AG08395 (cell line): ENCODE results near the gene ZNF438.
"Not testable (repeated sequence)": the region's sequence is repeated elsewhere in the genome, so short reads cannot be mapped to it uniquely, and the experiment has no call there.

Source experiments
- DNase-seq: peaks from one replicate; pipeline ENCODE4 v3.0.0; 2012; ENCODE audit warnings: mixed read lengths, low spot score

ZNF438 gene, protein sequence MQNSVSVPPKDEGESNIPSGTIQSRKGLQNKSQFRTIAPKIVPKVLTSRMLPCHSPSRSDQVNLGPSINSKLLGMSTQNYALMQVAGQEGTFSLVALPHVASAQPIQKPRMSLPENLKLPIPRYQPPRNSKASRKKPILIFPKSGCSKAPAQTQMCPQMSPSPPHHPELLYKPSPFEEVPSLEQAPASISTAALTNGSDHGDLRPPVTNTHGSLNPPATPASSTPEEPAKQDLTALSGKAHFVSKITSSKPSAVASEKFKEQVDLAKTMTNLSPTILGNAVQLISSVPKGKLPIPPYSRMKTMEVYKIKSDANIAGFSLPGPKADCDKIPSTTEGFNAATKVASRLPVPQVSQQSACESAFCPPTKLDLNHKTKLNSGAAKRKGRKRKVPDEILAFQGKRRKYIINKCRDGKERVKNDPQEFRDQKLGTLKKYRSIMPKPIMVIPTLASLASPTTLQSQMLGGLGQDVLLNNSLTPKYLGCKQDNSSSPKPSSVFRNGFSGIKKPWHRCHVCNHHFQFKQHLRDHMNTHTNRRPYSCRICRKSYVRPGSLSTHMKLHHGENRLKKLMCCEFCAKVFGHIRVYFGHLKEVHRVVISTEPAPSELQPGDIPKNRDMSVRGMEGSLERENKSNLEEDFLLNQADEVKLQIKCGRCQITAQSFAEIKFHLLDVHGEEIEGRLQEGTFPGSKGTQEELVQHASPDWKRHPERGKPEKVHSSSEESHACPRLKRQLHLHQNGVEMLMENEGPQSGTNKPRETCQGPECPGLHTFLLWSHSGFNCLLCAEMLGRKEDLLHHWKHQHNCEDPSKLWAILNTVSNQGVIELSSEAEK

DNA sequence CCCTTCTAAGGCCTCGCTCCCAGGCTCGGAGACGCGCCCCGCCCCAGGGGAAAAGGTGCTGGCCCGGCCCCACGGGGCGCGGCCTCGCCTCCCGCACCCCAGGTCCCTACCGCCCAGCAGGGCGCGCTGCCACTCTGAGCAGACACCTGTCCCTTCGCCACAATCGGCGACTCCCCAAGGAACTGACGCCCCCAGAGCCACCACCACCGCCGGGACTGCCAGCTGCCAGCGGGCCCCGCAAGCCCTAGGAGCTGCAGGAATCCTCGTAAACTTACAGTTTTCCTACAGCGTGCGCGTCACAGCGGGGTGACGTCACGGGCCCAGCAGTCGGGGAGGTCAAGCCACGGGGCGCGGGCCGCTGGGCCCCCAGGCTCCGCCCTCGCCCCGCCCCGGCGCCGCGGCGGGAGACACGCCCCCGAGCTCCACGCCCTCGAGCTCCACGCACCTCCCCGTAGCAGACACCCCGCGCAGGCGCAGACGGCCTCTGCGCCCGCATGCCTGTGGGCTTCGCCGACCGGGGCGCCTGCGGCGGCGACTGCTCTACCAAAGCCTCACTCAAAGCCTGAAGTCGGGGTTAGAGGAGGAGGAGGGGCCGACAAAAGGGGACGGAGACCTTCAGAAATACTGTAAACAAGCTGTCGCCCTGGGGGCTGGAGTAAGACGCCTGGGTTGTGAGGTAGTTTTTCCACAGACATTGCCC lies at the start of gene ZNF438:
Gene ZNF438 (minus strand): TSS at position 308 of the 700 bp plus-strand sequence. CDS start 154,831 bp downstream, outside the sequence.
- DNase-seq, result peak; percentile 98

DNA sequence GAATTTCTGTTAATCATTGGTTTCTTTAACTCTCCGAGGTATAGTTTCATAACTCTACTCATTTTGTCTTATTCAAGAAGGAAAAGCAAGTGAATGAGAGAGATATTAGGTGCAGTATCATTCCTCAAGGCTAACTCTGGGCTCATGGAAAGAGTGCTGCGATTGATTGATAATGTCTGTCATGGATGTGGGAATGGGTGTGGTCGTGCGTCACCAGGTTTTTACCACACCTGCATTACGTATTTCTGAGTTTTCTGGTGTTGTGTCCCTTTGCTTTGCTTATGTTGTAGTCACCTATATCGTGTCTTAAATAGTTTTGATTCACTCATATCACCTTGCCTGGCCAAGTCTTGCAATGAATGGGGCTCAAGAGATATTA lies 44.9 kb upstream of the ZNF438 start:
- no peak for DNase-seq

DNA sequence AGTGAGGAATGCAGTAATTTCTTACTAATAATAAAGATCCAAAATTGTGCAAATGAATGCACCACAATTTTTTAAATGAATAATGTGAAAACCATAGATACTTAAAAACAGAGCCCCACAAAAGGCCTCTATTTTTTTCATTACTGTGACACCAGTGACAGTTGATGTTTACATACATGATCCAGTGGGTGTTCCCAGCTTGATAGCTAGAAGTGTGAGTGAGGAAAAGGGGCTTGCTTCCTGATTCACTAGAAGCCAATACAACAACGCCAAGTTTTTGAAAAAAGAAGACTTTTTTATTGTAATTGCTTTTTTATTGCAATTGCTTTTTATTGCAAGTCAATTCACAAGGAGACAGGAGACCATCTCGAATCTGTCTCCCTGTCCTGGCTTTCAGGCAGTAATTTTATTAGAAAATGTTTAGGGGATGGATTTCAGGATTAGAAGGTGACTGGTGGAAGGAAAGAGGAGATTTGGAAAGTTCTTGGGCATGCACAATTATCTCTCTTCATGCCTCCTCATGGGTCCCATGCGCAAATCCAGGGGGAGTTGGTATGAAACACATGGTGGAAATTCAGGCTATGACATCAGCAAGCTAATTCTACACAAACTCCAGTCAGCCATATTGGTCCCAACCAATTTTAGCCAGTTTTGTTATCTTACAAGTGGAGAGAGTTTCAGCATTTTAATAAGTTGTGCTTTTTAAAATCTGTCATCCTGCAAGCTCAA lies 44.4 kb upstream of the ZNF438 start:
- DNase-seq, result no peak

DNA sequence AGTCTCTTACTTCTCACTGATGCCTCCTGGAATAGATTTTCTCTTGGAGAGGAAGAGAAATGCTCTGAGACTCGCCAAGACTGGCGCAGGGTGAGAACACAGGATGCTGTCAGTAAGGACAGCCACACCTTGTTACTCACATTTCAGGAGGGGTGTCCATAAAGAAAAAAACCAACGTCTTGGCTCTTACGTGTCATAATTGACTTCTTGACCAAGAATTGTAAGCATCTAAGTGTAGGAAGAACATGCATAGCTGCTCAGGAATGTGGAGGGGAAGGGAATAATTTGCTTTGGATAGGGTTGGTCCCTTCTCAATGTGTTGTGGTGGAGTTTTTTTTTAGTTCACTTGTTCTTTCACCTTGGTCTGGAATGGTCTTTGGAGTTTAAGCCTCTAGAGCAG lies 43.8 kb upstream of the ZNF438 start:
- peak; percentile 76 for DNase-seq

DNA sequence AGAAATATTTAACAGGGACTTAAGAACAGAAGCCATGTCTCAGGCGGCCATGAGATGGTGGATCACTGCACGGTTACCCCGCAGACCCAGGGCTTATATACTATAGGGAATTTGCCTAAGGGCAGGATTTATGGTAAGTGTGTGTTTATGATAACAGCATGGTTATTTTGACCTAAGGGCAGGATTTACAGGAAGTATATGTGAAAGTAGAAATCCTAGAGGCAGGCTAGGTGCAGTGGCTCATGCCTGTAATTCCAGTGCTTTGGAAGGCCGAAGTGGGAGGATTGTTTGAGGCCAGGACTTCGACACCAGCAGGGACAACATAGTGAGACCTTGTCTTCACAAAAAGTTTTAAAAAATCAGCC lies 43.0 kb upstream of the ZNF438 start:
- no peak for DNase-seq

DNA sequence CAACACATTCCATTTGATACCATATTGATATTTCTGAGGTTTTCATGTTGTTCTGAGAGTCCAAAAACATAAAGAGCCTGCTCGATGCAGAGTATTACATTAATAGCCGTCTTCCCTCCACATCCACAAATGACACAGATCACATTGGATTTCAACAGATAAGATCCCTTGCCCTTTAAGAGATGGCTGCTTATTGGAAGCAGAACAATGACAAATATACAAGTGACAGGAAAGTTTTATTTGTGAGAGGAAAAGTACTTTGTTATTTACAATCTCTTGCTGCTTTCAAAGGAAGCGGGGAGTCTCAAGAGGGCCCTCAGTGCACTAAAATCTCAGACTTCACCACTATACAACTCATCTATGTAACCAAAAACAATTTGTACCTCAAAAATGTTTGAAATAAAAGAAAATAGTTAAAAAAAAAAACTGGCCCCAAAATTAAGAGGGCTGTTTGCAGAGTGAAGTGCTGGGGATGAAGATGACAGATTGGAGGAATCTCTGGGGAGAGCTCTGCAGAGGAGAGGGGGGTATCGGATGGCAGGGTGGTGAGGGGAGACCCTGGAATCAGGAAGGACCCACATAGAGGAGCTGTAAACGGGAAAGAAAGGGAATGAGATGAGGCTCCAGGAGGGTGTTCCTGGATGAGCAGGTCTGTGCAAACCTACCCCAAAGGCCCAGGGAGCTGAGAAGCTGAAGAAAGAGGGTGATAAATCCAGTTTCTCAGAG lies 42.5 kb upstream of the ZNF438 start:
- no peak for DNase-seq

DNA sequence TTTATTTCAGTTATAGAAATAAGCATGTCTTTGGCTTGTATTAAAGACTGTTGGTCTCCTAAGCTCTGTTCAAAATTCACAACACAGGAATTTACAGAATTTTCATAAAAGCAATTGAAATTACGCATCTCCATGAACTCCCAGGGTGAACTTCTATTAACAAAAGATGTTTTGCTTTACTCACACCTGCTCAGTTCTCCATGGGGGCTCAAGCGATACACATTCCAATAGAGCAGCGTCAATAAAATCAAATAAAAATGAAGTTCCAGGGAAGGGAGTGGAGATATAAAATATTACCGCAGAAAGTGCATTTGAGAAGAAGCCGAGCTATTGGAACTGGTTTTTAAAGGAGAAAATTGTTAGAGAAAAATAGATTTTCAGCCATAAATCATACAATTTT lies 41.5 kb upstream of the ZNF438 start:
- no peak for DNase-seq

DNA sequence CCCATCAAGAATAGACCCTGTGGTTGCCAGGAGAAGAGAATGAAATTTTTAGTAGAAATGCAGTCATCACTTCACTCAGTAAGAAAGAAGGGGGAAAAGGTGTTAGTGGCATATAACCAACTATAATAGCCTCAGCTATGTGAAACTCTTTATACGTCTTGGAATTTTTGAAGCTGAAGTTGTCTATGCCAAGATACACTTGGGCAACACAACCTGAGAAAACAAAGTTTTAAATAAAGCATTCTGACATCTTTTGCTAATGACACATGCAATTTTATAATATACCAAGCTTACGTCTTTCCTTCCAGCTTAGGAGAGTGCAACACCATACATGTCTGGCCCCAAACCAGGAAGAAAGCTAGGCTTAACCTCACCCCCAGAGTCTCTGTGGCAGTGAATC lies 40.8 kb upstream of the ZNF438 start:
- DNase-seq, result no peak

DNA sequence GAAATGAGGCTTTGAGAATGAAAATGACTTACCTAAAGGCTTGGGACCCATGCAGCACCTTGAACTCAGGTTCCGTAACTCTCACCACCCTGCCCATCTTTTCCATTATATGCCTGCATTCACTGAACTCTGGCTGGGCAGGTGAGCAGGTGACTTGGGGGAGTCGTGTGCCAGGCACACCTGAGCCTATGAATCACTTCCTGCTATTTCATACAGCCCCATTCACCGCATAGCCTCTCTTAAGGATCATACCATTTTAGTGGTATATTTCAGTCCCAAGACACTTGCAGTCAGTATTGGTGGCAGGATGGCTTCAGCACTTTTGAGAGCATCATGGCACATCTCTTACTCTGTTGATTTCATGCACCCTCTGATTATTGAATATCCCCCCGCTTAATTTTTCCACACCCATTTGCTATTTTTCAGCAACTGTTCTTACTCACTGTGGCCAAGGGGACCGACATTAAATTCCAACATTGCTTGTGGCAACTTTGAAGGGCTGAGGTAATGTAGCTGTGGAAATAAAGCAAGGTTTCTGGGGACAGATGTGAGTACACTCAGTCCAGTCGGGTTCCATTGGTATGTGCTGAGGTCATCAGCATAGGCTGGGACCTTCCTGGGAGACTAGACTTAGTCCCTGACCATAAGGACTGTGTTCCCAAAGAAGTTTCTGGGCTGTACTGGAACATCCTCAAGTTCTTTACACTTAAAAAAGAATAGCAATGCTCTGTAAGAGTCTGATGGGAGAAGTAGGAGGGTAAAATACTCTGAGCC lies 39.8 kb upstream of the ZNF438 start:
- DNase-seq, result peak; percentile 72

DNA sequence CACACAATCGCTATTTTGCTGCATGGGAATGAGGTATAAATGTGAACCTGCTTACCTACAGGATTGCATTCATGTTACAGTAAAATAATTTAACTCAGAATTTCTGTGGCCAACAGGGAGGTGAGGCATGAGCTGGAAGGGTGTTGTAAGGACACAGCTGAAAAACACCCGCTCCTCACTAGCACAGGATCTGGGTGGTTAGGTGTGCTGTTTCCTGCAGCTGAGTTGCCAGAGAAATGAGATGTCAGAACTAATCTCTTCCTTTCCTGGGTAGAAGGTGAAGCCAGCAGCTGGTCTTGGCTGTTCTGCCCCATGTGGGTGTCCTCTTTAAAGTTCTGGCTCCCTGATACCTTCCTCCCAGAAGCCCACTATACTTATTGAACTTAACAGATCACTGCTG lies 39.0 kb upstream of the ZNF438 start:
- no peak for DNase-seq

DNA sequence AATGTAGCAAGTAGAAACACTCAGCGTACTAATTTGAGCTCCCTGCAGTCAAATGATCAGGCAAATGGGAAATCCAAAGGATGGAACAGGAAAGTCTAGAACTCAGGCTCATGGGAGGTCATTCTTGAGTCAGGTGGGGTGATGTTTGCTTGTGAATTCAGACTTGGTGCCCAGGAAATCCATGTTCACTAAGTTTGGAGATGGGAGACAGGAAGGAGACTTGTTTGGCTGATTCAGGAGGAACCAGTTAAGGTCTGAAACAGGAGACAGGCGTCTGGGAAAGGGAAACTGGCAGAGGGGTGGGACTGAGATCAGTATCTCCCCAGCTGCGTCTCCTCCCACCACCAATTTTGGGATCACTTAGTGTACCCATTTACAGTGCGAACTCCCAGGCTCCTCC lies 38.4 kb upstream of the ZNF438 start:
- DNase-seq, result no peak

DNA sequence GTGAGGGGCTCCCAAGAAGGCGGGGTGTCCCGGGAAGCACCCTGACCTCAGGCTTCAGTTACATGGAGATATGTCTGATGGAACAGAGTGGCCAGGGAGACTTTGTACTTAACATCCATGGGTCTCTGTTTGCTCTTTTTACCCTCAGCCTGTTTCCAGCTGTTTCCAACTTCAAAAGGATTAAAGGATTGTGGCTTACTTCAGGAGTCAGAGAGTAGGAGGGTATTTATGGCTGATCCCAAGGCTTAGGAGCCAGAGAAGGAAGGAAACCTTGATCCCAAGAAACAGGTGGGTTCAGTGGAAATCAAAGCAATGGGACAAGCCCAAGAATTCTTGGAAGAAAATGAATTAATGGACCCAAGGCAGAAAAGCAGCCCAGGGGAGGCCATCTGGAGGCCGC lies 37.7 kb upstream of the ZNF438 start:
- no peak for DNase-seq

DNA sequence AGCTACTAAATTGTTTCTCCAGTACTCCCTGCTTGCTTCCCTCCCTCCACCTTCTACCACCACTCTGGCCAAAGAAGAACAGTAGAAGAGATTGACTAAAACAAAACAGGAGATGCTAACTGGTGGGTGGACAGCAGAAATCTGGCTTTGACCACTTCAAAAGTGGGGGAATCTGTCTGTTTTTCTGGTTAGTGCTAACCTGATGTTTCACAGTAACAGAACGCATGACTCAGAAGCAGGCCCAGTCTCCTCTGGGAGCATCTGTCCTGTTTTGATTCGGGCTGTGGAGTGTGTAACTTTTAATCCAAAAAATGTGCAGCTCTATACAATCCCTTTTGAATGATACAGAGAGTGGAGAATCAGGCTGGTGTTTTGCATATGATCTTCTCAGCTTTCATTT lies 32.7 kb upstream of the ZNF438 start:
- DNase-seq, result peak; percentile 78

DNA sequence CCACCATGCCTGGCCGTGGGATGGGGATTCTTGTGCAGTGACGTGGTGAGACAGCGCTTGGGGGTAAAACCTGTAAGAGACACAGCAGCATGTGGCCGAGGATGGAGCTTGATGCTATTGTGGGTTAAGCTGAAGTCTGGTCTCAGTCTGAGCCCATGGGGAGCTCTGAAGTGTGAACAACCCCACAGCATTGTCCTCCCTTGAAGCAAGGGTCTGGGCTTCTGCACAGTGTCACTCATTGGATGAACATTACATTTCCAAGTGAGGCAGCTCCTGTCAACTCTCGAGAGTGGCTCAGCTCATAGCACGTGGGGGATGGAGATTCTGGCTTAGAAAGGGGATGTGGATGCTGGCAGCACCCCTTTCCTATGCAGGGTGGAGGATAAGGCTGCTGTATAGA lies 32.2 kb upstream of the ZNF438 start:
- DNase-seq, result no peak

DNA sequence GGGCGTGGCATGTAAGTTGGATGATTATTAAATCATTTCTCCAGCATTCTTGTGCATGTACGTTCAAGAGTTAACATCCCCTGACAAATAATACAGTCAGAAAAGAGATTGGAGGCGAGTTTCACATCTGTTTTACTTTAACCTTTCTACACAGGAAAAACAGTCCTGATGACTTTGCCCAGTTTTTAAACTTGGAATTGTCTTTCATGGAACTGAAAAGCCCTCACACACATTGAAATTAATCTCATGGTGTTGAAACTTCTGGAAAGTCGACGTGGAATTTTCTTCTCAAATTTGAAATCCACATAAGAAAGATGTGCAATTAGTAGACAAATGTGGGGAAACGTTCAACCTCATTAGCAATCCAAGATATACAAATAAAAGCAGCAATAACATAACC lies 31.2 kb upstream of the ZNF438 start:
- DNase-seq, result no peak

DNA sequence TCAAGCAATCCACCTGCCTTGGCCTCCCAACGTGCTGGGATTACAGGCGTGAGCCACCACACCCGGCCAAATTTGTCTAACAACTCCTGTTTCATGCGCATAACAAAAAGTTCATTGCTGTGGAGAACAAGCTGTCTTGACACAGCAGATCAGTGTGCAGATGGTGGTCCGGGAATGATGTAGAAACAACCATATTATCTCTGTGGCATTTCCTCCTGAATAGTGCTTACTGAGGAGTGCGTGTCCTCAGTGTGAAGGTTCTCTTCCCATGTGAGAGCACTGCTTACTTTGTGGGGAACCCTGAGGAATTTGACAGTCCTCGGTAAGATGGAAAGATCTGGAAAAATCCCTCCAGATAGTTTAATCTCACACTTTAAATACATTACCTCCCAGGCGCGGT lies 30.3 kb upstream of the ZNF438 start:
- DNase-seq, result no peak

DNA sequence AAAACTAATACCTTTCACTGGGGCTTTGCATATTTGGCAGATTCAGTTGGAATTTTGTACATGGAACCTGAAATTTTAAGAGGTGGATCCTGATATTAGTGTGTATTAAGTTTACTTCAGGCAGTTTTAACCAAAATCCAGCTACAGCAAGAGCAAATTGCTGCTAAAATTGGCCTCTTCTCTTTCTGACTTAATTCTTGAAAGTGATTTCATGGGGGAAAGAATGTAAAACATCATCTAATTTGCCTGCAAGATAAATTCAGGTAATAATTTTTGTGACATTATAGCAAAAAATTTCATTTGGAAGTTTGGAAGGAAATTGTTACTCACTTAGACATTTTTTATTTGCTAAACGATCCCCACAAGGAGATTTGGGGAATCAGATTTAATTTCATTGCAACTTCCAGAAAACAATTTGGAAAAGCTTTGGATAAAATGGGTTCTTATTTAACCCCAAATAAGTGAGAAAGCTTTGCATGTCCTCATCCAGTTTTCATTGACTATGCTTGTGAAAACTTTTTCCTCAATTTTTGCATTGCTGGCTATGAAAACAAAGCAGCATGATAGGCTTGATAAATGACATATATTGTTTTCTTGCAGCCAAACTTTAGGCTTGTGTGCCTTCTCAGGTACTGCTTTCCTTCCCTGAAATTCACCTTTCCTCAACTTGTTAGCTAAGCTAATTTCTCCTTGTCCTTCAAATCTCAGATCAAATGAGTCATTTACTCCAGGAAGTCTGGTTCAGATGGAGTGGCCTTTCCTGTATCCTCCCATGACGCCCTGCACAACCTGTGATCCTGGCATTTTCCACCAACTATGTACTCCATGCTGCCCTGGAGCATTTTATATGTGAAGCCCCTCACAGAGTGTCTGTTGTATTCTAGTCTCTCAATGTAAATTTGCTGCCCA lies 27.4 kb upstream of the ZNF438 start:
- no peak for DNase-seq

DNA sequence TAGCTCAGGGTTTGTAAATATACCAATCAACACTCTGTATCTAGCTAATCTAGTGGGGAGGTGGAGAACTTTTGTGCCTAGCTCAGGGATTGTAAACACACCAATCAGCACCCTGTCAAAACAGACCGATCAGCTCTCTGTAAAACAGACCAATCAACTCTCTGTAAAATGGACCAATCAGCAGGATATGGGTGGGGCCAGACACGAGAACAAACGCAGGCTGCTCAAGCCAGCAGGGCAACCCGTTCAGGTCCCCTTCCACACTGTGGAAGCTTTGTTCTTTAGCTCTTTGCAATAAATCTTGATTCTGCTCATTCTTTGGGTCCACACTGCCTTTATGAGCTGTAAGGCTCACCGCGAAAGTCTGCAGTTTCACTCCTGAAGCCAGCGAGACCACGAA lies 25.0 kb upstream of the ZNF438 start:
- not testable (repeated sequence) for DNase-seq

DNA sequence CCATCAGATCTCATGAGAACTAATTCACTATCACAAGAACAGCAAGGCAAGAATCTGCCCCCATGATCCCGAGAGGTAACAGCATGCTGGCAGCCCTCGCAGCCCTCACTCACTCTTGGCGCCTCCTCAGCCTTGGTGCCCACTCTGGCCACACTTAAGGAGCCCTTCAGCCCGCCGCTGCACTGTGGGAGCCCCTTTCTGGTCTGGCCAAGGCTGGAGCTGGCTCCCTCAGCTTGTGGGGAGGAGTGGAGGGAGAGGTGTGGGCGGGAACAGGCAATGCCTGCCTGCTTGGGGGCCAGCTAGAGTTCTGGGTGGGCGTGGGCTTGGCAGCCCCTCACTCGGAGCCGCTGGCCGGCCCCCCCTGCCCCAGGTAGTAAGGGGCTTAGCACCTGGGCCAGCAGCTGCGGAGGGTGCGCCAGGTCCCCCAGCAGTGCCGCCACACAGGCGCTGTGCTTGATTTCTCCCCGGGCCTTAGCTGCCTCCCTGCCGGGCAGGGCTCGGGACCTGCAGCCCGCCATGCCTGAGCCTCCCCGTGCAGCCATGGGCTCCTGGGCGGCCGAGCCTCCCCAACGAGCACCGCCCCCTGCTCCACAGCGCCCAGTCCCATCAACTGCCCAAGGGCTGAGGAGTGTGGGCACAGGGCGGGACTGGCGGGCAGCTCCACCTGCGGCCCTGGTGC lies 24.0 kb upstream of the ZNF438 start:
- DNase-seq, result no peak
